A673 (cell line): Measurements from ENCODE around the gene WDFY4. TPM values are rescaled to one million over a fixed set of nuclear protein-coding genes. Genes with fewer than 3 reads are reported as not detected.

ENCODE experiments used
- BruUV-seq: library from RNA; stranded (reverse); fragments of 400-500 nt; replicated peaks from 2 replicates; lab custom pipeline; 2021; lab: Mats Ljungman, UMichigan
- CTCF ChIA-PET: fragments of 300-600 bp; sonication (Branson Sonifier 250); formaldehyde crosslinking; loops from one replicate; lab custom pipeline; 2022; ENCODE audit warnings: antibody characterized with exemption; lab: Charles Lee
- POLR2A ChIA-PET: fragments of 300-600 bp; sonication (Branson Sonifier 250); formaldehyde crosslinking; loops from one replicate; lab custom pipeline; 2022; ENCODE audit warnings: antibody characterized with exemption; ENCODE audit not compliant: low non-redundant PET; lab: Charles Lee
- DNase-seq: peaks from one replicate; pipeline ENCODE4 v3.0.0-alpha.2; 2015; ENCODE audit warnings: low spot score
- H3K27ac ChIP-seq: fragments of 200-600 bp; sonication (generic); 2 replicates; pipeline ENCODE4 v1.5.1; 2016; ENCODE audit warnings: mixed run types, low read depth, mild to moderate bottlenecking, mixed read lengths, antibody characterized with exemption, low read length; ENCODE audit not compliant: poor library complexity, severe bottlenecking
- H3K27me3 ChIP-seq: fragments of 200-600 bp; sonication (generic); replicated peaks from 2 replicates; pipeline ENCODE4 v1.6.1; 2017; ENCODE audit warnings: mixed run types, low read depth, mild to moderate bottlenecking, mixed read lengths, antibody characterized with exemption, low read length; ENCODE audit not compliant: insufficient read depth, poor library complexity
- H3K36me3 ChIP-seq: fragments of 200-600 bp; sonication (generic); 2 replicates; pipeline ENCODE4 v1.6.1; 2016; ENCODE audit warnings: mixed run types, mild to moderate bottlenecking, mixed read lengths, antibody characterized with exemption, low read length; ENCODE audit not compliant: insufficient read depth, poor library complexity, severe bottlenecking
- H3K4me1 ChIP-seq: fragments of 200-600 bp; sonication (generic); 2 replicates; pipeline ENCODE4 v1.6.1; 2017; ENCODE audit warnings: mixed run types, mild to moderate bottlenecking, mixed read lengths, antibody characterized with exemption, low read length; ENCODE audit not compliant: insufficient read depth, poor library complexity, severe bottlenecking
- H3K4me3 ChIP-seq: fragments of 200-600 bp; sonication (generic); 2 replicates; pipeline ENCODE4 v1.5.1; 2016; ENCODE audit warnings: low read depth, mixed run types, mild to moderate bottlenecking, mixed read lengths, low read length; ENCODE audit not compliant: poor library complexity, severe bottlenecking
- H3K9me3 ChIP-seq: fragments of 200-600 bp; sonication (generic); 2 replicates; pipeline ENCODE4 v1.6.1; 2016; ENCODE audit warnings: mixed run types, low read depth, mild to moderate bottlenecking, mixed read lengths, antibody characterized with exemption, low read length; ENCODE audit not compliant: poor library complexity, severe bottlenecking
- EZH2 ChIP-seq: fragments of 200-600 bp; sonication (generic); IDR thresholded peaks from 2 replicates; pipeline ENCODE4 v1.6.1; 2017; ENCODE audit warnings: borderline replicate concordance, low read depth, mild to moderate bottlenecking, mixed read lengths, antibody characterized with exemption, low read length; ENCODE audit not compliant: poor library complexity, severe bottlenecking
- intact Hi-C: fragments of 100-400 bp; cut with micrococcal nuclease; formaldehyde crosslinking; loops from one replicate; pipeline ENCODE4 v1.10.0; 2022; ENCODE audit not compliant: unreplicated experiment
- total RNA-seq: library from RNA; stranded (reverse); gene quantifications from 2 replicates; pipeline ENCODE4 v1.2.3, GENCODE V29; 2021
- TF ChIP-seq, protein P1 (sequence below): fragments of 300-800, 200-600 bp; sonication (generic); conservative IDR thresholded peaks from 2 replicates; pipeline ENCODE4 v1.5.1; 2017; ENCODE audit warnings: low read depth, mild to moderate bottlenecking, antibody characterized with exemption, low read length, moderate library complexity, mixed read lengths

WDFY4 gene
- total RNA-seq, 1 experiment from 2014 or later: not detected

GRCh38 chr10:48910548-48910947 is 225.9 kb downstream of the WDFY4 start:
- Histone ChIP-seq H3K36me3 (no peaks in the 10 kb centered on the region), H3K27me3 (peaks cover 5% of the 10 kb centered on the region), H3K4me3 (no peak overlapping the region), H3K9me3 (no peaks in the 10 kb centered on the region), H3K4me1 (no peaks in the 10 kb centered on the region), H3K27ac (no peak overlapping the region)
- ChIA-PET POLR2A (no interaction called here), CTCF (no interaction called here)
- intact Hi-C loops: no loop called here
- BruUV-seq: no TSS peak
- TF ChIP-seq EZH2: no peak
- TF ChIP-seq, protein P1, sequence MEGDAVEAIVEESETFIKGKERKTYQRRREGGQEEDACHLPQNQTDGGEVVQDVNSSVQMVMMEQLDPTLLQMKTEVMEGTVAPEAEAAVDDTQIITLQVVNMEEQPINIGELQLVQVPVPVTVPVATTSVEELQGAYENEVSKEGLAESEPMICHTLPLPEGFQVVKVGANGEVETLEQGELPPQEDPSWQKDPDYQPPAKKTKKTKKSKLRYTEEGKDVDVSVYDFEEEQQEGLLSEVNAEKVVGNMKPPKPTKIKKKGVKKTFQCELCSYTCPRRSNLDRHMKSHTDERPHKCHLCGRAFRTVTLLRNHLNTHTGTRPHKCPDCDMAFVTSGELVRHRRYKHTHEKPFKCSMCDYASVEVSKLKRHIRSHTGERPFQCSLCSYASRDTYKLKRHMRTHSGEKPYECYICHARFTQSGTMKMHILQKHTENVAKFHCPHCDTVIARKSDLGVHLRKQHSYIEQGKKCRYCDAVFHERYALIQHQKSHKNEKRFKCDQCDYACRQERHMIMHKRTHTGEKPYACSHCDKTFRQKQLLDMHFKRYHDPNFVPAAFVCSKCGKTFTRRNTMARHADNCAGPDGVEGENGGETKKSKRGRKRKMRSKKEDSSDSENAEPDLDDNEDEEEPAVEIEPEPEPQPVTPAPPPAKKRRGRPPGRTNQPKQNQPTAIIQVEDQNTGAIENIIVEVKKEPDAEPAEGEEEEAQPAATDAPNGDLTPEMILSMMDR: no peak
- no peak for DNase-seq

DNA sequence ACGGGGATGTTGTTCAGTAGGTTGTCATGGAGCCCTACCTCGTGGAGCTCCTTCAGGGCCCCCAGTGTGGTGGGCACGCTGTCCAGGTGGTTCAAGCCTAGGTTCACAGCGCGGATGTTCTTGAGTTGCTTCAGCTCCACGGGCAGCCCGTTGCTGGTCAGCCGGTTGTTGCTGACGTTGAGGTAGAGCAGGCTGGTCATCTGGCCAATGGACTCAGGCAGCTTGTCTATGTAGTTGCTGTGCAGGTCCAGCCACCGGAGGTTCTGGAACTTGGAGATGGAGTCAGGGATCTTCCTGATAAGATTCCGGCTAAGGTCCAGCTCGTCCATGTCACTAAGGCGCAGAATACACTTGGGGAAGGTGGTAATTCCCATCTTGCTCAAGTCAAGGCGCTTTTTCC is 229.0 kb downstream of the WDFY4 start:
- H3K27ac ChIP-seq: no peak overlapping the region
- TF ChIP-seq, protein P1: no peak
- no peak for TF ChIP-seq EZH2
- CTCF ChIA-PET: no interaction called here
- H3K4me3 ChIP-seq: no peak overlapping the region
- intact Hi-C loops: no loop called here
- H3K4me1 ChIP-seq: no peaks in the 10 kb centered on the region
- DNase-seq: no peak
- peaks cover 23% of the 10 kb centered on the region for H3K27me3 ChIP-seq
- H3K9me3 ChIP-seq: no peaks in the 10 kb centered on the region
- POLR2A ChIA-PET: no interaction called here
- no TSS peak for BruUV-seq
- no peaks in the 10 kb centered on the region for H3K36me3 ChIP-seq

DNA sequence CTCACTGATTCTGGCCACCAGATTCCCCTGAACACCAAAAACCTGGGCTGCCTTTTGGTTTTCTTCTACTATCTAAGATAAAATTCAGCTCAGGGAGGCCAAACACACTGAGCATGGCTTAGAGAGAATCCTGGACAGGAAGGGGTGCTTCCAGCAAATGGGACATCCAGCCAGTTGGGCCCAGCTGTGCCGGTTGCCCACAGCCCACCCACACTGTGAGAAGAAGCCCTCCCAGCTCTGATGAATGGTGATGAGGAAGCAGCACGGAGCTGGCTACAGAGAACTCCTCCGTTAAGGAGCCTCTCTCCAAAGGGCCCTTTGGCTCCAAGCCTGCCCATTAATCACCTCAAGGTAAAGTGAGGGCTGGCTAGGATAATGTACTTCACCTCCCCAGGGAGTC is 239.1 kb downstream of the WDFY4 start:
- POLR2A ChIA-PET: no interaction called here
- no peak for TF ChIP-seq EZH2
- TF ChIP-seq, protein P1: no peak
- intact Hi-C loops: no loop called here
- no TSS peak for BruUV-seq
- no peaks in the 10 kb centered on the region for H3K4me1 ChIP-seq
- DNase-seq: no peak
- CTCF ChIA-PET: no interaction called here
- H3K27ac ChIP-seq: no peak overlapping the region
- no peak overlapping the region for H3K4me3 ChIP-seq
- peaks cover 7% of the 10 kb centered on the region for H3K27me3 ChIP-seq
- H3K9me3 ChIP-seq: no peaks in the 10 kb centered on the region
- H3K36me3 ChIP-seq: no peaks in the 10 kb centered on the region
